Measurements from ENCODE around the gene CRYGA.
"Not testable (repeated sequence)": the region's sequence is repeated elsewhere in the genome, so short reads cannot be mapped to it uniquely, and the experiment has no call there.

The CRYGA gene

DNA sequence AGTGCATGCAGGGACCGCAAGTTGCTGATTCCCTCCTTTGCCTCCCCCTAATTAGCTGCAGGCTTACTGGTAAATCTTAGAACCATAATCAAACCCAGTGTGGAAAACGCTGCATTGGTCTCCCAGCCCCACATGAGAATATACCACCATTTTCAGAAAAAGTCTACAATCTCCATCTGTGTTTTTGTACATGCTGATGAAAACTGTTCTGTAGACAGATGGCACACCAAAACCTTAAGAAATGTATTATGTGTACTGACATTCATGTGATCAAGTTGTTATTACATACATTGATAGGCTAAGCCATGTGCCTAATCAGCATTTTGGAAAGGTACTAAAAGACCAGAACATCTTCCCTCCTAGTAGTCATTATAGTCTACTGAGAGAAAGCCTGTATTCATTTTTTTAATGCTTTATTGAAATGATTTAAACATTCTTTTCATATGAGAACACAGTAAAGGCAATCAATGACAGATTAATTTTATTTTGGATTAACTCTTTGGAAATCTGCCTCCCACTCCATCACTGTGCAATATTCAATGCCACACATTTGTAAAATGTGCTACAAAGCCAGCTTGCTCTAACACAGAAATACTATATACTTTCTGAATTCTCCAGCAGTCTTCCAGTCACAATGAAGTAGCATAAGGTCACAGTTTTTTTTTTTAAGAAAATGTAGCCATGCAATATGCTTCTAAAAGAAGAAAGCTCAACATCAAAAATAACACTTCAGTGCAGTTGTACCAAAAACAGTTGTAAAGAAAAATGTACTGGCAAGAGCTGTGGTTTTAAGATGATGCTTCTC lies 1.8 kb upstream of the CRYGA start:
- DNase-seq (ENCODE audit: low spot score): no peak

DNA sequence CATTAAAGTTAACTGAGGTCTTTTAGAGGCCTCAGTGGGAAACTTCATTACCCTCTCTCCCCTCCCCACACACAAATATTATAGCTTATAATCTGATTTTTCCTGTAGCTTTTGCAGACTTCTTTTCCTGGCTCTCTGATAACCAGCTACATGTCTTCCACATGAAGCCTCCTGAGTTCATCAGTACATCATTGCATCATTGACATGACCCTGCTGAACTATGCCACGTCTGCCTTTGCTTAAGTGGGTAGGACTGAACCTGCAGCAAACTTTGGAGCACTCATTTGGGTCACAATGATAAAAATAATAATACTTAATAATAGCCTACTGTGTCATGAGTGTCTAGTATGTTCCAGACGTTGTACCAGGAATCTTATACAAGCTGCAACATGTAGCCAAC lies 7.0 kb downstream of the CRYGA start:
- no peak for DNase-seq (ENCODE audit: low spot score)

DNA sequence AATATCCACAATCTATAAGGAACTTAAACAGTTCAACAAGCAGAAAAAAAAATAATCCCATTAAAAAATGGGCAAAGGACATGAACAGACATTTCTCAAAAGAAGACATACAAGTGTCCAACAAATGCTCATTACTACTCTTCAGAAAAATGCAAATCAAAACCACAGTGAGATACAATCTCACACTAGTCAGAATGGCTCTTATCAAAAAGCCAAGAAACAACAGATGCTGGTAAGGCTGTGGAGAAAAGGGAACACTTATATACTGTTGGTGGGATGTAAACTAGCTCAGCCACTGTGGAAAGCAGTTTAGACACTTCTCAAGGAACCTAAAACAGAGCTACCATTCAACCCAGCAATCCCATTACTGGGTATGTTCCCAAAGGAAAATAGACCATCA lies 10.2 kb downstream of the CRYGA start:
- no peak for DNase-seq (ENCODE audit: low spot score)

DNA sequence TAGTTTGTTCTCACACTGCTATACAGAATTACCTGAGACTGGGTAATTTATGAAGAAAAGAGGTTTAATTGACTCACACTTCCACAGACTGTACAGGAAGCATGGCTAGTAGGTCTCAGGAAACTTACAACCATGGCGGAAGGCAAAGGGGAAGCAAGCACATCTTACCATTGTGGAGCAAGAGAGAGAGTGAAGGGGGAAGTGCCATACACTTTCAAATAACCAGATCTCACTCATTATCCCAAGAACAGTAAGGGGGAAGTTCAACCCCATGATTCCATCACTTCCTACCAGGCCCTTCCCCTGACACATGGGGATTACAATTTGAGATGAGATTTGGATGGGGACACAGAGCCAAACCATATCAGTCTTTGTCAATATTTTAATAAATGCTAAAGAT lies 12.4 kb downstream of the CRYGA start:
- no peak for DNase-seq (ENCODE audit: low spot score)

DNA sequence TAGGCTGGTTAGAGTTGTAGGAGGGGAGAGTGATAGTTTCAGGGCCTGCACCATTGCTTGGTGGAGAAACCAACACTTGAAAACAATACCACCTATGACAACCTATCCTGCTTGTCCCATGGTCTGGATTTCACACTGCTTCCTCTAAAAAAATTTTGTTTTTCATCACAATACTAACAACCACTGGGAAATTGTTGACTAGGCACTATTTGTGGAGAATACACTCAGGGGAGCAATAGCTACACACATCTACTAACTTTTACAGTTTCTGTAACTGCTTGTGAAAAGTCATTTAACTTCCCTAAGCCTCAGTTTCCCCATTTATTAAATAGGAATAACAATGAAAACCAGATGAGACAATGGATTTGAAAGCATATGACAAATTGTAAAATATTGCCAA lies 13.3 kb downstream of the CRYGA start:
- DNase-seq (ENCODE audit: low spot score): no peak

DNA sequence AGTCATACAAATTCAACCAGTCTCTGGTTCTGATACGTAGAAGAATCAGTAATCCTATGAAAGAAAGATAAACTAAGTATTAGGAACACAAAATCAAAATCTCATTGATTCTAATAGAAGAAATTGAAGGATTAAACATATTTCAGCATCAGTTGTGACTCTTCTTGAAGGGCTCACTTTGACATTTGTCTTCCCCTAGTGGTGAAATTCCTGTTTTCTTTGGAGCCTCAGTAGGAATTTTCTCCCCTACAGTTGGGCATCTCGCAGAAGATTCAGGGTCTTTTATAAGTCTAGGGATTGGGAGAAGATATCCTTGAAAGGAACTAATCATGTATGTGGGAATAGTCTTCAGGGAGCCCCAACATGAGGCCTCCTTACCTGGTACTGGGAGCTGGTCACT lies 14.6 kb downstream of the CRYGA start:
- no peak for DNase-seq (ENCODE audit: low spot score)

DNA sequence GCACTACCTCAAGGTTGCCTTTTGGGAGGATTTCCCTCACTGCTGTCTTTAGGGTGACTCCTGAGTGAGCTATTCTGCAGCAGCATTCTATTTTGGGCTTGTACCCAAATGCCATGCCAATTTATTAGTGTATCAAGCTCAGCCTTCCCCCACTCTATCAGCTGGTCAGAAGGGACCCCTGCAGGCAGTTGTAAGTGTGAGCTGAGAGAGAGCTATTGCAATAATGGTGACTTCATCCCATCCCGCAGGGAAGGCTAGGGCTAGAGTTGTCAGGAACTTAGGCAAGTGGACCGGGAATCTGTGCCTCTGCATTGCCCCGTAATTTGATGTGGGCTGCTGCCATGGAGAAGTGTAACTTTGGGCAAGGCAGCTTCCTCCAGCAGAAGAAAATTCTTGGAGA lies 15.6 kb downstream of the CRYGA start:
- DNase-seq (ENCODE audit: low spot score): no peak

DNA sequence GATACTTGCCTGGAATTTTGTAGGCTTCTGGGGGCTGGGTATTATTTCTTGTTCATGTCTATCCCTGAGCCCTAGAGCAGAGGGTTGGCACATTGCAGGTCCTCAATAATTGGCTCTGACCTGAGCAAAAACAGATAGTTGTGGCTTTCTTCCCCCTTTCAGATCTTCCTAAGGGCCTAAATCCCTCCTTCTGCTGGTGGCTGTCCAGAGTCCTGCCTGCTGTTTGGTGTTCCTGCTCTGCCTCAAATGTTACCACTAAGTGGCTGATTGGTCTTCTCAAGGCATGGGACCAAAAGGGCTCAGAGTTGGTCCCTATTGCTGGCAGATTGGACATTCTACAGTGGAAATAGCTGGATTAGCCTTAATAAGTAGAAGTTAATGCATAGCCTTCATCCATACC lies 16.4 kb downstream of the CRYGA start:
- DNase-seq (ENCODE audit: low spot score): no peak

DNA sequence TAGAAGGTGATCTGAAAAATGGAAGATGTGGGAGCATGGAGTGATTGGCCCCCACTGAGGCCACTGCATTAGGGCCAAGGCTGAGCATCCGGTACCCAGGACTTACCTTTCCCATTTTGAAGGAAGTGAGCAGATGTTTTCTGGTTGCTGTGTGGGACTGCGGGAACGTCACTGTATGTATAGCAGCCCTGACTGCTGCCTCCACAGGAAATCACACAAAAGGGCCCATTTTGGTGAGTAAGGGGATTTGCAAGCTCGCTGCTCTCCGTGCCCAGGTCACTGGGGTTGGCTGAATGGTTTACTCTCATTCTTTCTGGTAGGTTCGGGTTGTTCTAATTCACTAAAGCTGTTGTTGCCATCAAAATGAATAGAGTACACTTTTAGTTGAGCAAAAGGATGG lies 17.4 kb downstream of the CRYGA start, which contains the start of gene CRYGB:
Gene CRYGB, minus strand, starts transcription at position 153 of the 400 bp plus-strand sequence. Its CDS starts 38 bp downstream, at position 115.
- no peak for DNase-seq (ENCODE audit: low spot score)

DNA sequence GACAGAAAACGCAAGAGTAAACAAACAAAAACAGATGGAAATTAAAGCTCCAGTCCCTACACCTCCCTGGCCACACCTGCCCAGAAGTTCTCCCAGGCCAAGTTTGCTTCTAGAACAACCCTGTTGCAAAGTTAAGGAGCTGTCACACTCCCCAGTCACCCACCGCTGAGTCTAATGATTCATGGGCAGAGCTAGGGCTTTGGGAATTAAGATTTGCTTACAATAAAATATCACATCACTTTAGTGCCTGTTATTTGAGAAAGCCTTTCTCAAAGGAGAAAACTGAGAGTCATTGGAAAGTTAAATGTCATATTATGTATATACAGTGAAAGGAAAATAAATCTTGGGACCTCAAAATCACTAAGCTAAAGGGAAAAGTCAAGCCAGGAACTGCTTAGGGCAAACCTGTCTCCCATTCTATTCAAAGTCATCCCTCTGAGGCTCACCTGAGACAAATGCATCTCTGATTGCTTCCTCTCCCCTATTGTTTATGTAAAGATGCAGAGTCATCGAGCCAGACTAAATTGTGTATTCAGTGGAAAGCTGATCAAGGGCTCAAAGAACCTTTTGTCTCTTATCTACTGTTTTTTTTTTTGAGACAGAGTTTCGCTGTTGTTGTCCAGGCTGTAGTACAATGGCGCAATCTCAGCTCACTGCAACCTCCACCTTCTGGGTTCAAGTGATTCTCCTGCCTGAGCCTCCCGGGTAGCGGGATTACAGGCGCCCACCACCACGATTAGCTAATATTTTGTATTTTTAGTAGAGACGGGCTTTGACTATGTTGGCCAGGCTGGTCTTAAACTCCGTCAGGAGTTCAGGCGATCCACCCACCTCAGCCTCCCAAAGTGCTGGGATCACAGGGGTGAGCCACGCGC lies 20.2 kb downstream of the CRYGA start:
- DNase-seq (ENCODE audit: low spot score): no peak

DNA sequence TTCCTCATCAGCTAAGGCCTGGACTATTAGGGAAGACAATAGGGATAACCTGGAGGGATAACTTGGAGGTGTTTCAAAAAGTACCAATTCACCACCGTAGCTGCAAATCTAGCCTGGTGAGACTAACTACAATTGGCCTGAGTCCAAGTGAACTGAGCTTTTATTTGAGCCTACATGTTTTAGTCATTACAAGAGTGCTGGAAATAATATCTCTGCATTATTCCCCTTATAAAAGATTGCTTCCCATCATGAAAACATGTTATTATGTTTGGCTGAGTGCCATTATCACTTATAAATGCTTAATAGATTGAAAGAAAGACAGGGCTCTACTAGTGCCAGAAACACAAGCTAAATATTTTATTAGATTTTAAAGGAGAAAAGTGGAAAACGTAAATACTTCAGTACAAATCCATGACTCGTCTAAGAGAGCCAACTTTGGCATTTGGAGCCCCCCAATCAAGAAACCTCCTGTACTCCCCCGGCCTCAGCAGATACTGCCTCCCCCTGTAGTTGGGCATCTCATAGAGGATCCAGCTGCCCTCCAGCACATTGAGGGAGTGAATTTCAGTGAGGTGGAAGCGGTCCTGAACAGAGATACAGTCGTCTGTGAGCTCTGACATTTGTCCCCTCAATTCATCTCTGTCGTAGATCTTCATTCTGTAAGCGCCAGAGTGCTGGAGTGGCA lies 21.0 kb downstream of the CRYGA start:
- DNase-seq (ENCODE audit: low spot score): no peak

DNA sequence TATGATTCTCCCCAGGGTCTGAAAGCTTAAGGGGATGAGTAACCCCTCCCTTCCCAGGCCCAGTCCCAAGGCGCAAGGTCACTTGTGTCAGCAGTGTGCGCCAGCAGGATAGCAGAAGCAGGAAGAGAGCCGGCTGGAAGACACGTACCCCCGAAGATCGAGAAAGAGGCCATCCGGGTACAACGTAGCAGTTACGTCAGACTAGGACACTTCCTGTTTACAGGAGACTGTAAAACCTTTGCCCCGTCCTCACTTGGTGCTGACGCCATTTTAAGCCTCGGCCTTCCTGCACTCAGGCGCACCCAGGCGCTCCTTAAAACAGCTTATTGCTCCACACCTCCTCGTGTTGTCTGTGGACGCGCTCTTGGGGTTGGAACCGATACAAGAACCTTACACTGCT lies 23.9 kb downstream of the CRYGA start:
- DNase-seq (ENCODE audit: low spot score): no peak

DNA sequence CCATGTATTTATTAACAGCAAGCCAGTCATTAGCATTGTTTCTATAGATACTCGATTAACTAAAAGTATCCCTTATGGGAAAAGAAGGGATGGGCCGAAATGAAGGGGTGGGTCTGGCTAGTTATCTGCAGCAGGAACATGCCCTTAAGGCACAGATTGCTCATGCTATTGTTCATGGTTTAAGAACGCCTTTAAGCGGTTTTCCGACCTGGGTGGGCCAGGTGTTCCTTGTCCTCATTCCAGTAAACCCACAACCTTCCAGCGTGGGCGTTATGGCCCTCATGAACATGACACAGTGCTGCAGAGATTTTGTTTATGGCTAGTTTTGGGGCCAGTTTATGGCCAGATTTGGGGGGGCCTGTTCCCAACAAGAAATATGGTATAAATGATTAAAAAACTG lies 25.1 kb downstream of the CRYGA start:
- DNase-seq (ENCODE audit: low spot score): not testable (repeated sequence)

DNA sequence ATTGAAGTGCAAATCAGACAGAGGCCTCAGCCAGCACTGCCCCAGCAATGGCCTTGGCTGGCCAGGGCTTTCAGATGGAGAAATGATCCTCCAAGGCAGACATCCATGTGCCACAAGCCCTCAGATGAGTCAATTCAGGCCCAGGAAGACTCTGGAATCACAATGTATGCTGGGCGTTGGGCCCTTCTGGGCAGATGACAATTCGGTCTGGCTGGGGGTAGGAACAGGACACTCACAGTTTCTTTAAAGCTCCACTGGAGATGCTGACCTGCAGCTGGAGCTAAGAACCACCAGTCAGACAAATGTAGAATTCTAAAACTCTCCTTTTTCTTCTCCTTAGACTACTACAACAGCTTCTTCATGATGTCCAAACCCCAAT lies 26.7 kb downstream of the CRYGA start:
- no peak for DNase-seq (ENCODE audit: low spot score)

DNA sequence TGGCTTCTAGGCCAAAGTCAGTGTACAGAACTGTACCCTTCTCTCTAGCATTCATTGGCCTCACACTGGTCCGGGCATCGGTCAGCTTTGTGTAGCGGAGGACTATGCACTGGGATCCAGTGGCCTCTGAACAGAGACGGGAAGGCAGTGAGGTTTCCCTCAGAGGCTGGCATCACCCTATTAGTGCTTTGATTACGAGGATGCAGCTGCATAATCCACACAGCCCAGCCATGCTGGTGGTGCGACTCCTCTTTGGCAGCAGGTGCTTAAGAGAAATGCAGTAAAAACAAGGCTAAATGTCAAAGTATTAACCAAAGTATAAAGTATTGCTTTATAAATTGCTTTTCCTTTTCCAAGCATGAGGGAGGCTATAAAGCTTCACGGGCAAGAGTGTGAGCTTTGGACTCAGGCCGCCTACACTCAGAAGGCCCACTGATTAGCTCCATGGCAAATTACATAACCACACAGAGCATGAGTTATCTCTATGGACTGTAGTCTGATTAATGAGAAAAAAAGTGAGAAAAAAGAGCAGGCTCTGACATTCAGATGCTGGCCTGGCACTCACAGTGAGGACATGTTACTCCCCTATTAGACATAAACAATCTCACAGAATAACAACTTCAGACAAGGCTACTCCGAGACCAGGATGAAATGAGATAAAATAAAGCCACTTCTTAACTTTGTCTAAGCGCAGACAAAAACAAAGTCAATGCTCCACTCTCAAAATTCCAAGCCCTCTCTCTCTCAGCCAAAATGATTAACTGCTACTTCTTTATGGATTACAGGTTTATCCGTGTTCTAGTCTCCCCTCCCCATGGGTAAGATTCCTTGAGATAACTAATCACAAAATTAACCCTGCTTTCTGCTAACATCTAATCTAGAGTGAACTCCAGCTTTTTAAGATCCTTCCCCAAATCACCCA lies 27.3 kb downstream of the CRYGA start:
- DNase-seq (ENCODE audit: low spot score): no peak

DNA sequence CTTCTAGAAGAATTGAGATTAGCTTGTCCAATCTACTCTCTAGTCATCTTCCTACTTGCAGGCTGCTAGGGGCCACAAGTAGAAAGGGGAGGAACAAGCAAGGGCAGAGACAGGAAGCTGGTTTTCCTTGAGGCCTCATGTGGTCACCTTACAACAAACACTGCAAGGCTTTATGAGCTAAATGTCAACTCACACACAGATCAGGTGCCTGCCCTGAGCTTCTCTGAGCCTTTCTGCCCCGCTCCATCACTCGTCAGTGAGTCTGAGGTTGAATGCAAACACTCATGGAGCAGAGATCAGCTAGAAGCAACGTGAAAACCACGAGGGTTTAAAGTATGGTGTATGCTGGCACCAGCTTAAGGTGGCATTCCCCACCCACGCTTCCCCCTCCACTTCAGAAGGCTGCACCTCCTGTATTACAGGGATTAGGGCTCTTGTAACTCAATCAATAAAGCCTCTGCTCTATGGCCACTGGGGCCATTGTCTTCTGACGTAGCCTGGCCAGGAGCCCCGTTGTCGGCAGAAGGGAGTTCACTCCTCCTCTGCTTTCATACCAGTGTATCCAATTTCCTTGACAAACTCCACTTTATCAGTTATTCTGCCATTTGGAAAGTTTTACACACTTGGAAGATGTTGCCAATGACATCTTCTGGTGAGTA lies 28.3 kb downstream of the CRYGA start:
- DNase-seq (ENCODE audit: low spot score): no peak

DNA sequence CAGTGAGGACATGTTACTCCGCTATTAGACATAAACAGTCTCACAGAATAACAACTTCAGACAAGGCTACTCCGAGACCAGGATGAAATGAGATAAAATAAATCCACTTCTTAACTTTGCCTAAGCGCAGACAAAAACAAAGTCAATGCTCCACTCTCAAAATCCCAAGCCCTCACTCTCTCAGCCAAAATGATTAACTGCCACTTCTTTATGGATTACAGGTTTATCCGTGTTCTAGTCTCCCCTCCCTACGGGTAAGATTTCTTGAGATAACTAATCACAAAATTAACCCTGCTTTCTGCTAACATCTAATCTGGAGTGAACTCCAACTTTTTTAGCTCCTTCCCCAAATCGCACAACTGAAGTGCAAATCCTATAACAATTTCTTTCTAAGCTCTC lies 32.7 kb downstream of the CRYGA start:
- no peak for DNase-seq (ENCODE audit: low spot score)

DNA sequence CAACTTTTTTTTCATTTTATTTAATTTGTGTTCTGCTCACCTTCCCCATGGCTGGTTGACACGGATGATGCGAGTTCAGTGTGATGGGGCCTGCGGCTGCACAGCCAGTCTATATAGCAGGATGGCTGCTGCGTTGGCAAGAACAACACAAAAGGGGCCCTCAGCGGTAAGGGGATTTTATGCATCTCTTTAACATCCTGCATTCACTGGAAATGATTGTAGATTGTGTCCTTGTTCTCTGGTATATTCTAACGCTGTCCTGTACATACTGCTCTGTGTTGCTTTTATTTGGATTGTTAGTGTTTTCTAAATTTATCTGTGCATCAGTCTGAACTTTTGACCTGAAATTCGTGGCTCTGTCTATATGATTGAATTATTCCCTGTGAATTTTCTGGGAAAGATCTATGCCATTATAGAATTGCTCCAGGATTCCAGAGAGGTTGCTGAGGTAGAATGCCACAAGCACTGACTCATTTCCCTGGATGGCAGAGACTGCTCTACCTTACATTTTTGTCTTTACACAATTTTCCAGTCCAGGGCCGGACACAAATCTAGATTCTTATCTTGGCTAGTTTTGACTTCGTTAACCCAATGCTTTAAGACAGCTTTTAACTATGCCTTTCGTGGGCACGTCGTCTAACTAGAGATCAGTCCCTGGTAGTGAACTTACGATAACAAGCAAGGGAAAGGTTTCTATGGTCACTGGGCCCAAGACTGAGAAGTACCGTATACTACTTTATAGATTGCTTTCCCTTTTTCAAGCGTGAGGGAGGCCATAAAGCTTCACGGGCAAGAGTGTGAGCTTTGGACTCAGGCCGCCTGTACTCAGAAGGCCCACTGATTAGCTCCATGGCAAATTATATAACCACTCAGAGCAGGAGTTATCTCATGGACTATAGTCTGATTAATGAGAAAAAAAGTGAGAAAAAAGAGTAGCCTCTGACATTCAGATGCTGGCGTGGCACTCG lies 33.4 kb downstream of the CRYGA start, which contains the start of gene CRYGC:
Gene CRYGC, minus strand, starts transcription at position 85 of the 968 bp plus-strand sequence. Its CDS starts 36 bp downstream, at position 49.
- no peak for DNase-seq (ENCODE audit: low spot score)

DNA sequence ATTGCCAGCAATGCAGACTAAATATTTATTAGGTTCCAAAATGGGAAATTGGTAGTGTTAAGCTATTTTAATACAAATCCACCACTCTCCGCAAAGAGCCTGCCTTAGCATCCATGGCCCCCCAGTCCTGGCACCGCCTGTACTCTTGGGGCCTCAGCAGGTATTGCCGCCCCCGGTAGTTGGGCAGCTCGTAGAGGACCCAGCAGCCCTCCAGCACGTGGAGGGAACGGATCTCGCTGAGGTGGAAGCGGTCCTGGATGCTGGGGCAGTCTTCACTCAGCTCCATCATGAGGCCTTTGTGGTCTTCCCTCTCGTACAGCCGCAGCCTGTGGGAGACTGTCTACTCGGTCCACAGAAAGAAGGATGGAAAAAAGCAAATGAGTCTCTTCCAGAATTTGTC lies 35.3 kb downstream of the CRYGA start:
- no peak for DNase-seq (ENCODE audit: low spot score)

DNA sequence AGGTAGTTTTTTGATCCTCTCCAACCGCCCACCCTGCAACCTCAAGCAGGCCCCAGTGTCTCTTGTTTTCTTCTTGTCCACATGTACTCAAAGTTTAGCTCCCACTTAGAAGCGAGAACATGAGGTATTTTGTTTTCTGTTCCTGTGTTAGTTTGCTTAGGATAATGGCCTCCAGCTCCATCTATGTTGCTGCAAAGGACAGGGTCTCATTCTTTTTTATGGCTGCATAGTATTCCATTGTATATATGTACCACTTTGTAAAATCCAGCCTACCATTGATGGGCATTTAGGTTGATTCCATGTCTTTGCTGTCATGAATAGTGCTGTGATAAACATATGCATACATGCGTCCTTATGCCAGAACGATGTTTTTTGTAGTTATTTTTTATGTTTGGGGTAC lies 36.3 kb downstream of the CRYGA start:
- DNase-seq (ENCODE audit: low spot score): no peak
